GM19467 (cell line): ENCODE data around the gene RBM15.

Experiments used
- ATAC-seq: cut with Tn5 transposase; IDR thresholded peaks from one replicate; pipeline ENCODE4 v1.9.1; 2021; ENCODE audit warnings: mild to moderate bottlenecking, moderate library complexity; ENCODE audit not compliant: unreplicated experiment

Gene RBM15, protein sequence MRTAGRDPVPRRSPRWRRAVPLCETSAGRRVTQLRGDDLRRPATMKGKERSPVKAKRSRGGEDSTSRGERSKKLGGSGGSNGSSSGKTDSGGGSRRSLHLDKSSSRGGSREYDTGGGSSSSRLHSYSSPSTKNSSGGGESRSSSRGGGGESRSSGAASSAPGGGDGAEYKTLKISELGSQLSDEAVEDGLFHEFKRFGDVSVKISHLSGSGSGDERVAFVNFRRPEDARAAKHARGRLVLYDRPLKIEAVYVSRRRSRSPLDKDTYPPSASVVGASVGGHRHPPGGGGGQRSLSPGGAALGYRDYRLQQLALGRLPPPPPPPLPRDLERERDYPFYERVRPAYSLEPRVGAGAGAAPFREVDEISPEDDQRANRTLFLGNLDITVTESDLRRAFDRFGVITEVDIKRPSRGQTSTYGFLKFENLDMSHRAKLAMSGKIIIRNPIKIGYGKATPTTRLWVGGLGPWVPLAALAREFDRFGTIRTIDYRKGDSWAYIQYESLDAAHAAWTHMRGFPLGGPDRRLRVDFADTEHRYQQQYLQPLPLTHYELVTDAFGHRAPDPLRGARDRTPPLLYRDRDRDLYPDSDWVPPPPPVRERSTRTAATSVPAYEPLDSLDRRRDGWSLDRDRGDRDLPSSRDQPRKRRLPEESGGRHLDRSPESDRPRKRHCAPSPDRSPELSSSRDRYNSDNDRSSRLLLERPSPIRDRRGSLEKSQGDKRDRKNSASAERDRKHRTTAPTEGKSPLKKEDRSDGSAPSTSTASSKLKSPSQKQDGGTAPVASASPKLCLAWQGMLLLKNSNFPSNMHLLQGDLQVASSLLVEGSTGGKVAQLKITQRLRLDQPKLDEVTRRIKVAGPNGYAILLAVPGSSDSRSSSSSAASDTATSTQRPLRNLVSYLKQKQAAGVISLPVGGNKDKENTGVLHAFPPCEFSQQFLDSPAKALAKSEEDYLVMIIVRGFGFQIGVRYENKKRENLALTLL

DNA sequence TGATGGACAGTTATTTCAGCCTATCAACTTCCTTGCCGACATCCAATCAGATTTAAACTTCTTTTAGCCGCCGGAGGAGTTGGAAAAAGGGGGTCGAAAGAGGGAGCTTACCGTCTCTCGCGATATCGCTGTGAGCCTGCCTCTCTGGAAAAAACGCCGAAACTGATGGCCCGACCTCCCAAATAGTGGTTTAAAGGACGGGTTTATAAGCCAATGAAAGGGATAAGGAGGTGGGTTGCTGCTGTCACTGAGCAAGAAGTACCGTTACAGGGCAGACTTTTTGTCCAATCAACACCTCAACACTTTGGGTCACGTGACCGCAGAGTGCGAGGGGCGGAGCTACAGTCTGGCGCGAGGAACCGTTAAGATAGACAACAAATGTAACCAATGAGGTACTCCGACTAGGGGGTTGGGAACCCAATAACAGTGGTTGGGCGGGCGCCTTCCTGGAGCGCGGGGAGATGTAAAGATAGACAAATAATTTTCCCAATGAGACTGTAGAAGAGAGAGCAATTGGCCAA, at the start of gene RBM15:
Gene RBM15, plus strand, starts transcription at position 492 of the 521 bp plus-strand sequence. Its CDS starts 29 bp downstream, at position 521.
- peak; percentile 66 for ATAC-seq

DNA sequence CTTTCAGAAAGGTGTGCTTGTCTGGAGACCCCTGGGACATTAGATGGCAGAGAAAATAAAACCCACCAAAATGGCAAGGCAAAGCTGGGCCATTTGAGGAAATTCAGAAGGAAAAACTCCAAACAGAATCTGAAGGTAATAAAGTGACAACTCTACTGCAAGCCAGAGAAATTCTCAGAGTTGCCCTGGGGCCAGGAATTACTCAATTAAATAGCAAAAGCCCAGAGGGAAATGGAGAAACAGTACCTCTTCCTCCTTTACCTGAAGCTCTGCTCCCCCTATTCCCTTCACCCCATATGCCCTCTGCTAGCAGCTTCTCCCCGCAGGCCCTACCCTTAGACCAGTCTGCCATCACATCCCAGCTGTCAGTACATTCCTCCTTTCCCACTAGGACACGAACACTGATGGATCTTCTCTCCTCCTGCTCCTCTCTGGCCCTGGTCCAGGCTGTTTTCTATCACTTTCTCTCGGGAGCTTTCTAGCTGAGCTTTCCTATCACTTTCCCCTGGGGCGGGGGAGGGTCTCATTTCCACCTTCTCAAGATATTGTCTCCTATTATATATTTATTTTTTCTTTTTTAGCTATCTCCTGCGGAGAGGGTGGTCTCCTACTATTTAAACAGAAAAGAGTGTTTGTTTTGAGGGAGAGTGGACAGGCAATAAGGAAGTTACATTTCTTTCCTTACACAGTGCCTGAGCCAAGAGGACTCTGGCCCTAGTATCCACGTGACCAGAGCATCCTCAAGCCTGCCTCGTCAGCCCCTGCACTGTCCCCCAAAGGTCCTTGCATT, 47.7 kb upstream of the RBM15 start:
- ATAC-seq = no peak

DNA sequence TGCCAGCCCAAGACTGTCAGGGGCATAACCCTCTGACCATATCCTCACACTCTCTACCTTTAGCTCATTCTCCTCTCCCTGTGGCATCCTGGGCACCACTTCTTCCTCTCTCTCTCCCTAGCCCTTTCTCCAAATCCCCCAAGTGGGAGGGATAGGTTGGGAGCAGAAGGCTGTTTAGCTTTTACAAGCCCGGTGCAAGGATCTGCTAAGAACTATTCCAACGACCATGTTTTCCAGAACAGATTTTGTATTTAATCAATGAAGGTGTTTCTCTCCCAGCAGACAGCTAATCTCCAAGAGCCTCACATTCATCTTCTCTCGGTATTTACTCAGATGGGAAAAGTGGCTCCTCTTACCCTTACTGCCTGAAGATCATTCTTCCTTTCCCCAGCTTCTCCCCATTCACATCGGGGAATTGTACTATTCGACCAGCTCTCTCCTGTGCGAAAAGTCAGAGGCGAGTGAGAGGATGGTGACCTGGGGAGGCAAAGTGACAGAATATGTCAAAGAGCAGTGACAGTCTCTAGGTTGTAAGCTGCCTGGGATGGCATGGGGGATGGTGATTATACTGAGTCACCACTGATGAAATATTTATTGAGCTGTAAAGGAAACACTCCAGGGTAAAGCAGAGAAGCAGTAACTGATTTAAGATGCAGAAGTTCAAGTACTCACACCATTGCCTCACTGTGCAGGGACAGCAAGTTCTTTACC, 47.0 kb upstream of the RBM15 start:
- ATAC-seq = no peak

DNA sequence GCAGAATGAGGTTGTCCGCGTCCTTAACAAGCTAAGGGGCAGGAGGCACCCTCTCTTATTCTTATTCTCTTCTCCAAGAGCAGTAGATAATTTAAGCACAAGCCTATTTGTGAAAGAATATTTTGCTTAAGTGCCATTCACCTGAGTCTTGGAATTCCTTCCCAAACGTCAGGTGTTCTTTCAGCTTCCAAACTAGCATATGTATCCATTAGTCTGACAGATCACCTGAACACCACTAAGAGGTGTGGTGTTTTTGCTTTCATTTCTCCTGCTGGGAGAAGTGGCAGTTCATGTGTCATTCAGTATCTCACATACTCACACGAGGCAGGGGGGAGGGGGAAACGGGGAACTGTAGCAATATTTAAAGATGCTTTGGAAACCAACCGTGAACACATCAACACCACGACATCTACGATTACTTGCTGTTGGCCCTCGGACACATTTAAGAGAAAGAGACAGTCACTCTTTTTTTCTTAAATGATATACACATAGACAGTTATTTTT, 45.5 kb upstream of the RBM15 start:
- ATAC-seq = no peak

DNA sequence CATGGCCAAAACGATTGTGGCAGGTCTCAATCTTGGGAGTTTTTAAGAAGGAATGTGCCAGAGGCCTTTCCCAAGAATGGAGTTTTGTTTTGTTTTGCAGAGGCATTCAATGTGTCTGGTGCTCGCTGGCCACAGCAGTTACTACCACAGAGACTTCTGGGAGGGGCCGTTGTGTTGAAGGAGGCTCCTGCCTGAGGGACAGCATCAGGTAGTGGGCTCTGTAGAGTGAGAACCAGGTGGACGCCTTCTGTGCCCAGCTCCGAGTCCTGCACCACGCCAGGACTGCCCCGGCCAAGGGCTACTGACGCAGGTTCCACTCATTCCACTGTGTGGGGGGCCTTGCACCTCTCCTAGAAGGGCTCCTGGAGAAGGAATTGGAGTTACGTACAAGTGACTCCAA, 44.9 kb upstream of the RBM15 start:
- ATAC-seq = no peak

DNA sequence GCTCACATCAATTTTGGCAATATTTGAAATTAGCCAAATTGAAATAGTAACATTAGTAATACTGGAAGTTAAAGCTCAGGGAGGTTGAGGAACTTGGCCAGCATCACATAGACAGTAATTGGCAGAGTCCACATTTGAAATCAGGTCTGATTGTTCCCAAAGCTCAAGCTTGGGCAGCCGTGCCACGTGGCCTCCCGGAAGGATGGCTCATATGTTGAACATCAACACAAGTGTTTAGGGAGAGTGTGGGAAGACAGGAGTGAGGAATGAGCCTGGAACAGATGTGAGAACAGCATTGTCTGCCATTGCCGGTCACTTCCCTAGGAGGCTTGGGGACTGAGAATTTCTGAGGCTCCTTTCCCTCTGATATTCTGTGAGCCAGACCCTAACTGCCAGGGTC, 40.2 kb upstream of the RBM15 start:
- no peak for ATAC-seq

DNA sequence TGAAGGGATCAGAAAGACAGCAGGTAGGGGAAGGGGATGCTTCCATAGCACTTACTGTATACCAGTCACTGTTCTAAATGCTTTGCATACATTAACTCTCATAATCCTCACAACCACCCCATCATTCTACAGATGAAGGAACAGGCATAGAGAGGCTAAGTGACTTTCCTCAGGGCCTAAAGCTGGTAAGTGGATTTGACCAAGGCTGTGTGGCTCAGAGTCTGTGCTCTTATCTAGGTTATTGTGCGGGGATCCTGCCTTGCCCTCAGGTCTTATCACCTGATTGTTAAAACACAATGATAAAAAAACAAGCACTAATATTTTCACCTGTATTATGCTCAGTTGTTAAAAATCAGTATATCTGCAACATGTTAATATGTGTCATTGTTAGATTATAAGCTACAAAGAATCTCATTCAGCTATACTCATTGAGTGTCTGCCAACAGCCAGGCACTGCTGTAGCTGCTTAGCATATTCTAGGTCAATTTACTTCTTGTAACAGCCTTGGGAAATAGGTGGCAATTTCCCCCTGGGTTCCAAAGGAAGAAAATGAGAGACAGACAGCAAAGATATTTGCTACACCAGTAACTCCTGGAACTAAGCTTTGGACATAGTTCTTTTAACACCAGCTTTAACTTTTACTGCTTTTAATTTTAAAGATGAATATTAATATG, 38.6 kb upstream of the RBM15 start:
- ATAC-seq = no peak

DNA sequence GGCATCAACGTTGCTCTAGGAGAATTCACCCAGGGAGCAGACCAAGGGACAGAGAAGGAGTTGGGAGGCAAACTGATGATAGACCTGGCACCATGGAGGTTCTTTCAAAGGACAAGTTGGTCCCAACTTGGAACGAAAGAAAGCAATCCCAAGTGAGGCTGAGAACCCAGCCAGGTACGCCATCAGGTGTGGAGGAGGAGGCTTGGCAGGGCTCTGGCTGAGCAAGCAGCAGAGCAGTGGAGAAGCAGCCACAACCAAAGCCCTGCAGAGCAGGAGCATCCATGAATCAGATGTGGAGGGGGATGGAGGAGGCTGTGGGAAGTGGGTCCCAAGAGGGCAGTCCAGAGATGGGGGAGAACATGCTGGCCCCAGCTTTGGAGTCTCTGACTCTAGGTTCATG, 36.3 kb upstream of the RBM15 start:
- ATAC-seq = no peak

DNA sequence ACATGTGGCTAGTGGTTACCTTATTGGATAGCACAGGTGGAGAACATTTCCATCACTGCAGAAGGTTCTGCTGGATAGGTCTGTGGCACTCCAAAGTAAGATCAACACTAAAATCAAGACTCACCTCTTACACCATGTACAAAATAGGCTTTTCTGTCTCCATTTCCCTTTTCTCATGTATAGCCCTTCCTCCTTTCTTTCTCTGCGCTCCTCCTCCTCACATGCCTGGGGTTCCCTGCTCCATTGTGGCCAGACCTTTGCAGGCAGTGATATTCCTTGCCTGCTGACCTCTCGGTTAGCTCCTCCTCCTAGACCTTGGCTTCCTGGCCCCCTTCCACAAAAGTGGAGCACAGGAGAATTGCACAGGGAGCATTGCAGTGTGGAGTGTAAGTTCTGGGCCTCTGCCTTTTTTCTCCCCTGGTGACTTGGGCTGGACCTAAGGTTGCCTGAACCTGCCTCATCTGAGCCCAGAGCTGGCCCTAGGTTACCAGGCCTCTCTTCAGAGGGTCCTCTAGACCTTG, 33.2 kb upstream of the RBM15 start:
- ATAC-seq = no peak

DNA sequence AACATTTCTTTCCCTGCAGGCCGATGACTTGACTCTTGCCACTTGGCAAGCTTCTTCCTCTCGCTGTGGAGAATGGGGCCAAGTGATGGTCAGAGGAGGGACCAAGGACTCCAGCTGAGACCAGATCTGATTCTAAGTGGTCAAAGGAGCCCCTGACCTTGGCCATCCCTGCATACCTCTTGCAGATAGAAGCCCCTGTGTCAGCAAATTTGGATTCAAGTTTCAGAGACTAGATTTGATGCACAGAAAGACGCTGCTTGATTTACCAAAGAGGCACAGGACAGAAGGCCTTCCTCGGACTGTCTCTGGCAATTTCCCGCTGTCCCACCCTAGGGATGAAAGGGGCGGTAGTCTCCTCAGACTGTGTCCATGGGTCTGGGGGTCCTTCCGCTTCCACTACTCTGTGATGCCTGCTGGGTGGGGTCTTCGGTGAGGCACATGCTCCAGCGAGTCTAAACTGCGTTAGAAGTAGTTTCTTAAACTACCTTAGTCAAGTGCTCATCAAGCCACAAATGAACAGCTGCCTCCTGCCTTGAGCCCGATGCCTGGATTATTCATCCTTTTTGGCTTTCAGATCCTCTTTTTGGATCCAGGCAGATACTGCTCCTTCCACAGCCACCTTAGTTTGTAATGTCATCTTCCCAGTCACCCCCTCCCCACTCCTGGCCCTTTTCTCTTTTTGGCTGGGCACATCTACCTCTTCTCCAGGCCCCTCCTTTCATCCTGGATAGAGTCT, 31.8 kb upstream of the RBM15 start:
- no peak for ATAC-seq

DNA sequence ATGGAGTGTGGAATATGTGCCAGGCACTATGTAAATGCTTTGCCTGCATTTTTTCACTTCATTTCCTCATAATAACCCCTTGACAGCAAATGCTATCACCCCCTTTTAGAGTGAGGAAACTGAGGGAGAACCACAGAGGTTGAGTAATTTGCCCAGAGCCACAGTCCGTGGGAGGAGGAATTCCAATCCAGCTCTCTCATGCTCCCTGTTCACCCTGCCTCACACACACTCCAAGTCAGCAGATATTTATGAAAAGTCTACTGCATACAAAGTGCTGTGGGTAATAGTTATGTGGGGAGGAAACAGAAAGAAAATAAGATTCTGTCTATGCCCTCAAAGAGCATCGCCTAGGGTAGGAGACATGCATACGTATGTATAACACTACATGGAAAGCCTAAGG, 30.9 kb upstream of the RBM15 start:
- no peak for ATAC-seq

DNA sequence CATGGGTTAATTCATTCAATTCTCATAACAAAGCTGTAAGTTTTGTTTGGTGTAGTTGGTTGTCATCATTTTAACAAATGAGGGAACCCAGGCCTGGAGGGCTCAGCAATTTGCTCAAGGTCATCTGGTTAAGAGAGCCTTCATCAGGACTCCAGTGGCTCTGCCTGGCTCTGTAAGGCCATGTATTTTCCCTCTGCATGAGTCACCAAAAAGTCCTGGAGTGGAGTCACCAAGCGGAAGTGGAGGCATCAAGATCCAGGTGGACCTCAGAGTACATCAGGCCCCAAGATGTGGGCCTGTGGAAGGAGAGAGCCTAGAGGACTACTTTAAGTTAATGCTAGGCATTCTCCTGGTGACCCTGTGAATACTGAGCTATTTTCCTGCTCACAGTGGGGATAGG, 30.0 kb upstream of the RBM15 start:
- ATAC-seq = no peak

DNA sequence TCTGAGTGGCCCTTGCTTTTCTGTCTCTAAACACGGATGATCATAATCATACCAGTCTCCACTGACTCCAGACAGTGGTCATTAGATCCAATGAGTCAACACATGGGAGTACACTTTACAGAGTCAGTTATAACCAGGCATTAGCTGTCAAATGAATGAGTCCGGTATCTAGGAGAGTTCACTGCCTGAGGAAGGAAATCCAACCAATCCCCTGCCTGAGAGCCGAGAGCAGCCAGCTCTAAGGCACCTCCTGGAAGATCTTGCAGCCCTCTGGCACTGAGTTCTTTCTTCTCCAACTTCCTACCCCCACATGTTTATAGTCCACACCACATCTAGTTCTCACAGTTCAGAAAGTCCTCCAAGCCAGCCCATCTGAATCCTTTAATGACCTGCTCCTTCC, 29.4 kb upstream of the RBM15 start:
- ATAC-seq = no peak

DNA sequence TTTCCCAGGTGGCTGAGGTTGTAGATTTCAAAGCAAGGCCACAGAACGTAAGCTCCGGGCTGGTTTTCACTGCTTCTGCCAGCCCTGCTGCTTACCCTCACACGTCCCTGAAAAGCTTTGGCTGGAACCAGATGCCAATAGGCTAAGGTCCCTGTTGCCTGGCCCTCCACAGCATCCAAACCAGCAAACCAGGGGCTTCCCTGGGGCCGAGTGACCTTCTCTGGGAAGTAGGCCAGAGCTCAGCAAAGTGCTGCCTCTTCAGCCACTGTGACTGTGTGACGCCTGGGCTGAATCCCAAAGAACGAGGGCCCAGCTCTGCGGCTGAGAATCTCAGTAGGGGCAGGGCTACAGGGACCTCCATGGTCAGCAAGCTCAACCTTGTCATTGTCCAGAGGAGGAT, 28.9 kb upstream of the RBM15 start:
- ATAC-seq = no peak

DNA sequence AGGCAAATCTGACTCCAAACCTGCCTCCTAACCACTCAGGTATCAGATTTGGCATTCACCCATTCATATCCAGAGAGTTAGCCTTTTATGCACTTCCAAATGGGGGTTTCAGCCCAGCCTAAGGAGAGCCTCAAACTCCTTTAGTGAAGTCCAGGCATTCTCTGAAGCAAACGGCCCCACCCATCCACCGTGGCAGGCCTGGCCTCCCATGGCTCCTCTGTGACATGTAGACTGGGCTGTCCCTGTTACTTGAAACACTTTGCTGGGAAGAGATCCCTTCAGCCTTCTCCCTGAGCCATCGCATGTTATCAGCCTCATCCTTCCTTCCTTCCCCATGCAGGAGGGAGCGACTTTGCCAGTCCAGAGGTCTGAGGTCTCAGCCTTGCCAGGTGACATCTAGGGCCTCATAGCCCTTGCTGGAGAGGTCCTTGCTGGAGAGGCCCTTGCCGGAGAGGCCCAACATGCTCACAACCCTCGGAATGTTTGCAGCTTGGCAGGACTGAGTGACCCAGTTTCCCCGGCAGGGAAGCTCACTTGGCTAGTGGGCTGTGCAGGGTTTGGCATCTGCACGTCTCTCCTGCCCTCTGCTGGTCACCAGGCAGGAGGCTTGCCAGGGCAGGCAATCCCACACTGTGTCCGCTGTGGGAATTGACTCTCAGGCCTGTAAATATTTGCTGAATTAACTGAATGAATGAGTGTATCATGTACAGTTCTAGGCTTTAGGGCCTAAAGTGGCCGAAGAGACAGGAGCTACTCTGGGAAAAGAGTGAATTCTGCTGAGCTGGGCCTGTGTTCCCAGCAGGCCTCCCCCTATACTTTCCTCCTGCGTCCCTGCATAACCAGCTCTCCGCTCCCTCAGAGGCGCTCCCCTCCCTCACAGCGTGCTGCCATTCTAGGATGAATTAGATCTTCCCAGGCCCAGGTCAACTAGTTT, 26.7 kb upstream of the RBM15 start:
- no peak for ATAC-seq

DNA sequence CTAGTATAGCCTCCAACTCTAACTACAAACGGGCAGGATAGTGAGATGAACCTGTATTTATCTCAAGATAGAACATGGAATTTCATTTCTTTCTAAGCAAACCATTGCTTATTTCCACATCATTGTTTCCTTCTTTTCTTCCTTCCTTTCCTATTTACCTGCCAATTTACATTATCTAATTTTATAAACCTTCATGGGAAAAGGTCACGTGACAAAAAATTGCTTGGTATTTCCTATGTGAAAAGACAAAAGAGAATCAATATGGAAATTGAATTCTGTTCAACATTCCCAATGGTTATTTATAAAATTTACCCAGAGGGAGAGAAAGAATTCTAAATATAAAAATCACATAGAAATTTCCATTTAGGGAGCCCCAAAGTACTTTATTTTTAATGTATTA, 22.4 kb upstream of the RBM15 start:
- no peak for ATAC-seq

DNA sequence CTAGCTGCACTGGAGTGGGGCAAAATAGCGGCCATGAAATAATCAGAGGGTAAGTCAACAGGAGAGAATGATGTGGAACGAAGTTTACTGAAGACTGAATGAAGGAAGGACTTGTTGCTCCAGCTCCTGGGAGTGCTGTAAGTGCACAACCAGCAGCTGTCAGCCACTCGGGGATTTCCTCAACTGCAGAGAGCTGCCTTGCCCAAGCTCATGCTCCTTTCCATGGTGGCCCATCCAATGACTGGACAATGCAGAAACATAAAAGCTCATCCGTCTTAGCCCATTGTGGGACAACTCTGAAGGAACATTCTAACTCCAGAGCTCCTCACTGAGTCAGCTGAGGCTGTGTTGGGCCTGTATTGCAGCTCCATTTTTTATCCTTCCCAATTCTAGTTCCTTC, 21.1 kb upstream of the RBM15 start:
- ATAC-seq = no peak
